Loucy (cell line): ENCODE results near the gene TECPR2.

Source experiments
- EZH2phosphoT487 ChIP-seq: fragments of 200-600 bp; IDR thresholded peaks from 2 replicates; pipeline ENCODE4 v1.6.1; 2018; ENCODE audit warnings: antibody characterized with exemption, mild to moderate bottlenecking, moderate library complexity, borderline replicate concordance
- TF ChIP-seq, protein P1 (sequence below): fragments of 200-600 bp; sonication (generic); conservative IDR thresholded peaks from 2 replicates; pipeline ENCODE4 v1.5.1; 2014; ENCODE audit warnings: mild to moderate bottlenecking, antibody characterized with exemption, low read length

GRCh38 chr14:102513899-102514772 lies 151.4 kb downstream of the TECPR2 start:
- TF ChIP-seq, protein P1, sequence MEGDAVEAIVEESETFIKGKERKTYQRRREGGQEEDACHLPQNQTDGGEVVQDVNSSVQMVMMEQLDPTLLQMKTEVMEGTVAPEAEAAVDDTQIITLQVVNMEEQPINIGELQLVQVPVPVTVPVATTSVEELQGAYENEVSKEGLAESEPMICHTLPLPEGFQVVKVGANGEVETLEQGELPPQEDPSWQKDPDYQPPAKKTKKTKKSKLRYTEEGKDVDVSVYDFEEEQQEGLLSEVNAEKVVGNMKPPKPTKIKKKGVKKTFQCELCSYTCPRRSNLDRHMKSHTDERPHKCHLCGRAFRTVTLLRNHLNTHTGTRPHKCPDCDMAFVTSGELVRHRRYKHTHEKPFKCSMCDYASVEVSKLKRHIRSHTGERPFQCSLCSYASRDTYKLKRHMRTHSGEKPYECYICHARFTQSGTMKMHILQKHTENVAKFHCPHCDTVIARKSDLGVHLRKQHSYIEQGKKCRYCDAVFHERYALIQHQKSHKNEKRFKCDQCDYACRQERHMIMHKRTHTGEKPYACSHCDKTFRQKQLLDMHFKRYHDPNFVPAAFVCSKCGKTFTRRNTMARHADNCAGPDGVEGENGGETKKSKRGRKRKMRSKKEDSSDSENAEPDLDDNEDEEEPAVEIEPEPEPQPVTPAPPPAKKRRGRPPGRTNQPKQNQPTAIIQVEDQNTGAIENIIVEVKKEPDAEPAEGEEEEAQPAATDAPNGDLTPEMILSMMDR = no peak
- no peak for TF ChIP-seq EZH2phosphoT487
